ENCODE data around the gene DCLRE1C. TPM values are rescaled to one million over a fixed set of nuclear protein-coding genes. Genes with fewer than 3 reads are reported as not detected.

The DCLRE1C gene
- total and polyA plus RNA-seq, 9 of the 15 experiments (the other 6 are each of a cell fraction or from before 2014, with no cell fraction given), result 8.8 to 22.2 (median 13.9) TPM

DNA sequence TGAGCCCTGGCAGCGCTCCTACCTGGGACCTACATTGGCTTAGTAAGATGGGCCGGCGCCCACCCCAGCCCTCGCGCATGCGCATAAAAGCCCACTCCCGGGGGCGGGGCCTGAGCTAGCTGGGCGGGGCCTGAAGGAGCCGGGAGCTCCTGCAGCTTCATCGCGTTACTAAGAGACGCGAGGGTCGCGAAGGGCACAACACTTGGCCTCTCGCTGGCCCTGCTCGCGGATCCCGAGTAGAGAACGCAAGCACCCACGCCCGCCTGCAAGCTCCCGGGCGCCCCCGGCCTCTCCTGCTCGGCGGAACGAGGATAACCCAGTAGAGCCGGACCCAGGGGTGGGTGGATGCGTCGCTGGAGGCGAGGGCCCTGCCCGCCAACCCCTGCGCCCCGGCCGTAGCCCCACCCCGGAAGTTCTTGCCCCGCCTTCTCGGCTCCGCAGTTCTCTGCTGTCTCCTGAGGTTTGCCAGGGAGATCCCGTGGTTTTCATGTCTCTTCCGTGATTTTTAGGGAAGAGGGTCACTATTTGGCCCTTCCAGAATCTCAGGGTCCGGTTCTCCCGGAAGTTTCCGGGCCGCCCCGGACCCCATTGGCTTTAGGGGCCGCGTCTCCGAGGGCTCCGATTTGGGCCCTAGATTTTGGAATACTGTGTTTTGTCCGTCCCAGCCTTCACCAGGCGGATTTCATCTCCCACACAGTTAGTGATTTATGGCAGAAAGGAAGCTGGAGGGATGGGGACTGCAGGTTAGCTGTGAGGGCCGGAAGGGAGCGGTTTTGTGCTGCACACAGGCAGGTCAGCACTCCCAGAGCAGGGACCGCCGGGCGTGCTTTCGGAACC is 5.5 kb upstream of the DCLRE1C start, which contains the start of gene MEIG1 (continued):
- TF ChIP-seq, protein P1, sequence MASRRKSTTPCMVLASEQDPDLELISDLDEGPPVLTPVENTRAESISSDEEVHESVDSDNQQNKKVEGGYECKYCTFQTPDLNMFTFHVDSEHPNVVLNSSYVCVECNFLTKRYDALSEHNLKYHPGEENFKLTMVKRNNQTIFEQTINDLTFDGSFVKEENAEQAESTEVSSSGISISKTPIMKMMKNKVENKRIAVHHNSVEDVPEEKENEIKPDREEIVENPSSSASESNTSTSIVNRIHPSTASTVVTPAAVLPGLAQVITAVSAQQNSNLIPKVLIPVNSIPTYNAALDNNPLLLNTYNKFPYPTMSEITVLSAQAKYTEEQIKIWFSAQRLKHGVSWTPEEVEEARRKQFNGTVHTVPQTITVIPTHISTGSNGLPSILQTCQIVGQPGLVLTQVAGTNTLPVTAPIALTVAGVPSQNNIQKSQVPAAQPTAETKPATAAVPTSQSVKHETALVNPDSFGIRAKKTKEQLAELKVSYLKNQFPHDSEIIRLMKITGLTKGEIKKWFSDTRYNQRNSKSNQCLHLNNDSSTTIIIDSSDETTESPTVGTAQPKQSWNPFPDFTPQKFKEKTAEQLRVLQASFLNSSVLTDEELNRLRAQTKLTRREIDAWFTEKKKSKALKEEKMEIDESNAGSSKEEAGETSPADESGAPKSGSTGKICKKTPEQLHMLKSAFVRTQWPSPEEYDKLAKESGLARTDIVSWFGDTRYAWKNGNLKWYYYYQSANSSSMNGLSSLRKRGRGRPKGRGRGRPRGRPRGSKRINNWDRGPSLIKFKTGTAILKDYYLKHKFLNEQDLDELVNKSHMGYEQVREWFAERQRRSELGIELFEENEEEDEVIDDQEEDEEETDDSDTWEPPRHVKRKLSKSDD (conservative IDR thresholded peaks at IDR 0.05; ENCODE audit: low read length), result no peak
- TF ChIP-seq PCBP2 (IDR thresholded peaks at IDR 0.05; ENCODE audit: low read depth, low read length, poor library complexity, severe bottlenecking) (no peak), U2AF2 (optimal IDR thresholded peaks at IDR 0.05; ENCODE audit: low read depth, low read length) (no peak), GABPB2 (CRISPR knock-in tag; conservative IDR thresholded peaks at IDR 0.05) (no peak), RBM17 (IDR thresholded peaks at IDR 0.05; ENCODE audit: borderline replicate concordance, low read depth, low read length) (no peak), SMC3 (conservative IDR thresholded peaks at IDR 0.05; ENCODE audit: insufficient read depth, low read depth, low read length) (no peak), TAF1 (IDR thresholded peaks at IDR 0.05; ENCODE audit: control insufficient read depth, extremely low read depth, insufficient read depth, low read length, severe bottlenecking) (peak; percentile 91), RHOXF2B (CRISPR knock-in tag; conservative IDR thresholded peaks at IDR 0.05) (no peak), ZKSCAN1 (IDR thresholded peaks at IDR 0.05; ENCODE audit: low read depth, low read length) (0 out of 2 replicates have a peak, but pooled peaks have one; percentile 10), PHF20 (IDR thresholded peaks at IDR 0.05; ENCODE audit: partially characterized antibody) (peak; percentile 90), SREBF1 (IDR thresholded peaks at IDR 0.05; ENCODE audit: borderline replicate concordance, low read depth, low read length) (no peak), CCNT2 (IDR thresholded peaks at IDR 0.05; ENCODE audit: borderline replicate concordance, extremely low read depth, insufficient read length, low read depth, low read length) (no peak), DMBX1 (CRISPR knock-in tag; IDR thresholded peaks at IDR 0.05; ENCODE audit: borderline replicate concordance) (no peak), CREM (IDR thresholded peaks at IDR 0.05; ENCODE audit: low read depth) (peak; percentile 36), HDAC2 (IDR thresholded peaks at IDR 0.05) (peak; percentile 84), ARNT (IDR thresholded peaks at IDR 0.05) (peak in 1 of 2 experiments; percentile 61; a peak in 2 of 4 replicates), MTF1 (CRISPR knock-in tag; IDR thresholded peaks at IDR 0.05; ENCODE audit: borderline replicate concordance) (no peak), KAT8 (IDR thresholded peaks at IDR 0.05; ENCODE audit: low read depth) (no peak), ZNF408 (CRISPR knock-in tag; IDR thresholded peaks at IDR 0.05; ENCODE audit: low read depth) (no peak), CHD1 (IDR thresholded peaks at IDR 0.05; ENCODE audit: low read length) (peak; percentile 65), MAFF (IDR thresholded peaks at IDR 0.05; ENCODE audit: low read length) (no peak)
- TF ChIP-seq, protein P2, sequence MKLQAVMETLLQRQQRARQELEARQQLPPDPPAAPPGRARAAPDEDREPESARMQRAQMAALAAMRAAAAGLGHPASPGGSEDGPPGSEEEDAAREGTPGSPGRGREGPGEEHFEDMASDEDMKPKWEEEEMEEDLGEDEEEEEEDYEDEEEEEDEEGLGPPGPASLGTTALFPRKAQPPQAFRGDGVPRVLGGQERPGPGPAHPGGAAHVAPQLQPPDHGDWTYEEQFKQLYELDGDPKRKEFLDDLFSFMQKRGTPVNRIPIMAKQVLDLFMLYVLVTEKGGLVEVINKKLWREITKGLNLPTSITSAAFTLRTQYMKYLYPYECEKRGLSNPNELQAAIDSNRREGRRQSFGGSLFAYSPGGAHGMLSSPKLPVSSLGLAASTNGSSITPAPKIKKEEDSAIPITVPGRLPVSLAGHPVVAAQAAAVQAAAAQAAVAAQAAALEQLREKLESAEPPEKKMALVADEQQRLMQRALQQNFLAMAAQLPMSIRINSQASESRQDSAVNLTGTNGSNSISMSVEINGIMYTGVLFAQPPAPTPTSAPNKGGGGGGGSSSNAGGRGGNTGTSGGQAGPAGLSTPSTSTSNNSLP (IDR thresholded peaks at IDR 0.05; ENCODE audit: borderline replicate concordance, low read depth, low read length), result no peak
- TF ChIP-seq, protein P3, sequence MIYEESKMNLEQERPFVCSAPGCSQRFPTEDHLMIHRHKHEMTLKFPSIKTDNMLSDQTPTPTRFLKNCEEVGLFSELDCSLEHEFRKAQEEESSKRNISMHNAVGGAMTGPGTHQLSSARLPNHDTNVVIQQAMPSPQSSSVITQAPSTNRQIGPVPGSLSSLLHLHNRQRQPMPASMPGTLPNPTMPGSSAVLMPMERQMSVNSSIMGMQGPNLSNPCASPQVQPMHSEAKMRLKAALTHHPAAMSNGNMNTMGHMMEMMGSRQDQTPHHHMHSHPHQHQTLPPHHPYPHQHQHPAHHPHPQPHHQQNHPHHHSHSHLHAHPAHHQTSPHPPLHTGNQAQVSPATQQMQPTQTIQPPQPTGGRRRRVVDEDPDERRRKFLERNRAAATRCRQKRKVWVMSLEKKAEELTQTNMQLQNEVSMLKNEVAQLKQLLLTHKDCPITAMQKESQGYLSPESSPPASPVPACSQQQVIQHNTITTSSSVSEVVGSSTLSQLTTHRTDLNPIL (CRISPR knock-in tag; IDR thresholded peaks at IDR 0.05), result no peak
